ENCODE data around the gene C19orf25. TPM values are rescaled to one million over a fixed set of nuclear protein-coding genes. Genes with fewer than 3 reads are reported as not detected.

The C19orf25 gene
- 29.2 TPM for total RNA-seq (ENCODE audit: unreplicated experiment)
- long read RNA-seq, transcript C19orf25-202 (2 exons, 2,403 nt), result minor isoform, 10 of 70 reads
- long read RNA-seq, transcript C19orf25-203 (3 exons, 1,837 nt), result major isoform, 36 of 70 reads
- long read RNA-seq, partial matches to known transcripts, result 5 of 70 reads
- long read RNA-seq, other reads (novel, unspliced or antisense), result 13 of 70 reads

- H3K27me3 Mint-ChIP-seq (ENCODE audit: unreplicated experiment), result peaks cover 18% of the 10 kb centered on the region
- H3K36me3 Mint-ChIP-seq (ENCODE audit: unreplicated experiment), result no peaks in the 10 kb centered on the region
- TF ChIP-seq CTCF (IDR thresholded peaks at IDR 0.05; ENCODE audit: partially characterized antibody, unreplicated experiment), result no peak
- H3K27ac Mint-ChIP-seq (ENCODE audit: unreplicated experiment), result peak within 1 kb of the TSS; percentile 91
- H3K4me1 Mint-ChIP-seq (ENCODE audit: low read depth, unreplicated experiment), result peaks cover 2% of the 10 kb centered on the region
- peak; percentile 94 for DNase-seq
- H3K4me3 Mint-ChIP-seq (ENCODE audit: unreplicated experiment), result peak within 1 kb of the TSS; percentile 94
- H3K9me3 Mint-ChIP-seq (ENCODE audit: unreplicated experiment), result peaks cover 12% of the 10 kb centered on the region
Observed at GRCh38 chr19:1478934-1479707, at the start of gene C19orf25. C19orf25 (minus strand) TSS chr19:1479215; CDS start chr19:1478903, 312 bp downstream.

- H3K27me3 Mint-ChIP-seq (ENCODE audit: unreplicated experiment), result peaks cover 23% of the 10 kb centered on the region
- no peak for TF ChIP-seq CTCF (IDR thresholded peaks at IDR 0.05; ENCODE audit: partially characterized antibody, unreplicated experiment)
- H3K27ac Mint-ChIP-seq (ENCODE audit: unreplicated experiment), result no peak overlapping the region
- peaks cover 15% of the 10 kb centered on the region for H3K9me3 Mint-ChIP-seq (ENCODE audit: unreplicated experiment)
- peaks cover 7% of the 10 kb centered on the region for H3K36me3 Mint-ChIP-seq (ENCODE audit: unreplicated experiment)
- DNase-seq, result no peak
- peaks cover 3% of the 10 kb centered on the region for H3K4me1 Mint-ChIP-seq (ENCODE audit: low read depth, unreplicated experiment)
- no peak overlapping the region for H3K4me3 Mint-ChIP-seq (ENCODE audit: unreplicated experiment)
Observed at GRCh38 chr19:1527650-1528309, 48.8 kb upstream of the C19orf25 start.

- no peak overlapping the region for H3K27ac Mint-ChIP-seq (ENCODE audit: unreplicated experiment)
- peaks cover 14% of the 10 kb centered on the region for H3K9me3 Mint-ChIP-seq (ENCODE audit: unreplicated experiment)
- DNase-seq, result no peak
- H3K4me3 Mint-ChIP-seq (ENCODE audit: unreplicated experiment), result no peak overlapping the region
- peaks cover 3% of the 10 kb centered on the region for H3K4me1 Mint-ChIP-seq (ENCODE audit: low read depth, unreplicated experiment)
- H3K27me3 Mint-ChIP-seq (ENCODE audit: unreplicated experiment), result peaks cover 23% of the 10 kb centered on the region
- no peak for TF ChIP-seq CTCF (IDR thresholded peaks at IDR 0.05; ENCODE audit: partially characterized antibody, unreplicated experiment)
- H3K36me3 Mint-ChIP-seq (ENCODE audit: unreplicated experiment), result peaks cover 7% of the 10 kb centered on the region
Observed at GRCh38 chr19:1526979-1527649, 48.1 kb upstream of the C19orf25 start.

GRCh38 chr19:1526066-1526778 lies 47.2 kb upstream of the C19orf25 start:
- no peak overlapping the region for H3K4me3 Mint-ChIP-seq (ENCODE audit: unreplicated experiment)

More at GRCh38 chr19:1526066-1526778, 47.2 kb upstream of the C19orf25 start:
- Mint-ChIP-seq H3K4me1 (ENCODE audit: low read depth, unreplicated experiment) (peaks cover 3% of the 10 kb centered on the region), H3K36me3 (ENCODE audit: unreplicated experiment) (peaks cover 7% of the 10 kb centered on the region), H3K27me3 (ENCODE audit: unreplicated experiment) (peaks cover 22% of the 10 kb centered on the region), H3K9me3 (ENCODE audit: unreplicated experiment) (peaks cover 13% of the 10 kb centered on the region), H3K27ac (ENCODE audit: unreplicated experiment) (no peak overlapping the region)
- no peak for TF ChIP-seq CTCF (IDR thresholded peaks at IDR 0.05; ENCODE audit: partially characterized antibody, unreplicated experiment)
- DNase-seq, result no peak

Measured in glutamatergic neuron (in vitro differentiated cells).